Brain microvascular endothelial cell (primary cell): ENCODE results near the gene PEX10.
A peak's percentile ranks its signal among the peaks of the same experiment; 100 is the strongest.

Experiments used
- DNase-seq: peaks from one replicate; pipeline ENCODE4 v3.0.0-alpha.2; 2020
- H3K27ac ChIP-seq: fragments of 250-450 bp; sonication (Bioruptor Pico); 2 replicates; pipeline ENCODE4 v1.5.1; 2020; ENCODE audit warnings: mild to moderate bottlenecking, moderate library complexity
- H3K27me3 ChIP-seq: fragments of 250-450 bp; sonication (Bioruptor Pico); replicated peaks from 2 replicates; pipeline ENCODE4 v1.5.1; 2020; ENCODE audit warnings: mild to moderate bottlenecking
- H3K36me3 ChIP-seq: fragments of 250-450 bp; sonication (Bioruptor Pico); replicated peaks from 2 replicates; pipeline ENCODE4 v1.5.1; 2020; ENCODE audit warnings: mild to moderate bottlenecking
- H3K4me3 ChIP-seq: 2 replicates; pipeline ENCODE4 v1.5.1; 2011; ENCODE audit warnings: low read depth, mild to moderate bottlenecking, control low read depth, low read length, moderate library complexity
- in situ Hi-C: cut with HindIII; loops from 2 replicates; pipeline ENCODE4 v1.10.0; 2017; ENCODE audit warnings: low sequenced_read_pairs, low pct_ligation_motif_present
- TF ChIP-seq, protein P1 (sequence below): IDR thresholded peaks from 2 replicates; pipeline ENCODE4 v1.5.1; 2011; ENCODE audit warnings: low read depth, mild to moderate bottlenecking, moderate library complexity, low read length, control low read depth, inconsistent platforms; ENCODE audit errors: missing control alignments

The PEX10 gene

DNA sequence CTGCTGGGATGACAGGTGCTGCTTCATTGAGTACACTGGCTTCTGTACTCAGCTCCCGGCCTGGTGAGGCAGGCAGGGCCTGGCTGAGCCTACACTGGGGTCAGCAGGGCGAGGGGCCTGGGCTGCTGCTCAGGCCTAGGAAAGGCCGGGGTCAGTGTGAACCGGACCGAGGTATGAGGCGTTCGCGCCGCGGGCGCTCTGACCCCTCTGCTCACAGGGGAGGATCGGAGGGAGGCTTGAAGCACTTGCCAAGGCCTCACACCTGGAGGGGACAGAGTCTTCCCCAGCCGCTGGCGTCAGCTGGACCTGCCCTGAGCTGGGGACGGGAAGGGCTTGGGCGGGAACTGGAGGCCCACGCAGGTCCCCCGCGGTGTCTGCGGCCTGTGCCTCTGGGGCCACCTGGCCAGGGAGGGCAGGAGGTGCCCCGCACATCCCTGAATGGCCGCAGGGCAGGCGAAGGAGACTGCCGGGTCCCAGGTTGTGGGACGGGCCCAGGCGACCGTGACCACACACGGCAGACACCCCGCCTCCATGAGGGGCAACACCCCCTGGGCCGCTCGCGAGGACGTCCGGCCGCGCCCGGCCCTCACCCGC lies 466 bp downstream of the PEX10 start:
- TF ChIP-seq, protein P1, sequence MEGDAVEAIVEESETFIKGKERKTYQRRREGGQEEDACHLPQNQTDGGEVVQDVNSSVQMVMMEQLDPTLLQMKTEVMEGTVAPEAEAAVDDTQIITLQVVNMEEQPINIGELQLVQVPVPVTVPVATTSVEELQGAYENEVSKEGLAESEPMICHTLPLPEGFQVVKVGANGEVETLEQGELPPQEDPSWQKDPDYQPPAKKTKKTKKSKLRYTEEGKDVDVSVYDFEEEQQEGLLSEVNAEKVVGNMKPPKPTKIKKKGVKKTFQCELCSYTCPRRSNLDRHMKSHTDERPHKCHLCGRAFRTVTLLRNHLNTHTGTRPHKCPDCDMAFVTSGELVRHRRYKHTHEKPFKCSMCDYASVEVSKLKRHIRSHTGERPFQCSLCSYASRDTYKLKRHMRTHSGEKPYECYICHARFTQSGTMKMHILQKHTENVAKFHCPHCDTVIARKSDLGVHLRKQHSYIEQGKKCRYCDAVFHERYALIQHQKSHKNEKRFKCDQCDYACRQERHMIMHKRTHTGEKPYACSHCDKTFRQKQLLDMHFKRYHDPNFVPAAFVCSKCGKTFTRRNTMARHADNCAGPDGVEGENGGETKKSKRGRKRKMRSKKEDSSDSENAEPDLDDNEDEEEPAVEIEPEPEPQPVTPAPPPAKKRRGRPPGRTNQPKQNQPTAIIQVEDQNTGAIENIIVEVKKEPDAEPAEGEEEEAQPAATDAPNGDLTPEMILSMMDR, result no peak
- H3K4me3 ChIP-seq, result peak overlapping the region; percentile 84
- H3K36me3 ChIP-seq, result no peaks in the 10 kb centered on the region
- no peaks in the 10 kb centered on the region for H3K27me3 ChIP-seq
- peak overlapping the region; percentile 69 for H3K27ac ChIP-seq
- no peak for DNase-seq
- in situ Hi-C loops, result loop anchor here (25.0 kb wide), 1 partner anchor 100 kb away; no protein-coding TSS in a partner anchor

DNA sequence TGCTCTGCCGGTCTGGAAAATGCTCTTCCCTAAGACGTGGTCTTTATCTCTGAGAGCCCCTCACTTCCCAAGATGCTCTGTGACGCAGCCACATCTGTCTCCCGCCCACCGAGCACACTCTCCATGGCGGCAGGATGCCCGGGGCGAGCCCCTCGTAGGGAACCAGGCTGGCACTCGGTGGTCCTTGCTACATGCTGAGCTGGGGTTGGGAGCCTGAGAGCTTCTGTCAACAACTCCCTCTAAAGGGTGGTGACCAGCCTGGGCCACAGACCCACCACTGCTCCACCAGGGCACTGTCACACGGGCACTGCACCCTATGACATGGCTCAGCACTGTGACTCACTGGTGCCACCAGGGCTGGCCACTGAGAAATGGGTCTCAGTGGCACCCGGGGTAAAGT lies 2.6 kb downstream of the PEX10 start:
- Histone ChIP-seq H3K36me3 (peaks cover 6% of the 10 kb centered on the region), H3K27me3 (no peaks in the 10 kb centered on the region), H3K27ac (no peak overlapping the region), H3K4me3 (no peak overlapping the region)
- TF ChIP-seq, protein P1, result no peak
- DNase-seq, result no peak
- in situ Hi-C loops, result loop anchor here (25.0 kb wide), 1 partner anchor 103 kb away; no protein-coding TSS in a partner anchor

DNA sequence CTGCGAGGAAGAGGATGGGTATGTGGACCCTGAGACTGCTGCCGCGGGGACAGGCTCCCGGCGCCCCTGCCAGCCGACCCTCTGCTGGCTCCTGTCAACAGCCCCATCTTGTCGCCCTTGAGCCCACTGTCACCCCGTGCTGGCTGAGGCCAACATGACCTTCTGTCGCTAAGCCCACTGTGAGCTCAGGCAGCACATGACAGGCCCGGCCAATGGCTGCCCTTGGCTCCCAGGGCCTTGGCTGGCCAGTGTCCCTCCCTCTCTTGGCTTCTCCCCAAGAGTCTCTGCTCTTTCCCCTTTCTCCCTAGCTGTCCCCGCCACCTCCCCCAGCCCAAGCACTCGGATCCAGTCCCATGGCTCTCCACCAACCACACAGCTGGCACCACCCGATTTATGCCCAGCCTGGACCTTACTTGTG lies 3.5 kb downstream of the PEX10 start:
- DNase-seq, result no peak
- Histone ChIP-seq H3K4me3 (no peak overlapping the region), H3K27ac (no peak overlapping the region), H3K36me3 (peaks cover 15% of the 10 kb centered on the region), H3K27me3 (no peaks in the 10 kb centered on the region)
- TF ChIP-seq, protein P1, result no peak
- in situ Hi-C loops, result loop anchor here (25.0 kb wide), 1 partner anchor 103 kb away; no protein-coding TSS in a partner anchor

DNA sequence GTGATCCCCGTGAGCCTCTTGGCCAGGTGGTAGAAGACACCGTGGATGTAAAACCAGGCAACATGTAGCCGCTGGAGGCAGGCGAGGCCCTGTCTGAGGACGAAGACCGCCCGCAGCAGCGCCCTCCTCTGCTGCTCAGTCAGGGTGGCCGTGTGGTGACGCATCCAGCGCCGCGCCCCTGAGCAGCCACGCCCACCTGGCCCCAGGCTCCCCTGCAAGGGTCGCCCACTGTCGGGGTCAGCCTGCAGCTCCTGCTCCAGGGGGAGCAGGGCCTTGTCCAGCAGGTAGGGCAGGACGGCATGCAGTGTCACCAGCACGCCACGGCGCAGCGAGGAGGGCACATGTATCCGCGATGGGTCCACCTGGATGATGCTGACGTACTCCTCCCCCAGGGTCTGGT lies 3.9 kb downstream of the PEX10 start:
- in situ Hi-C loops, result loop anchor here (25.0 kb wide), 1 partner anchor 104 kb away; no protein-coding TSS in a partner anchor
- DNase-seq, result no peak
- TF ChIP-seq, protein P1, result no peak
- Histone ChIP-seq H3K4me3 (no peak overlapping the region), H3K36me3 (peaks cover 18% of the 10 kb centered on the region), H3K27ac (no peak overlapping the region), H3K27me3 (no peaks in the 10 kb centered on the region)

DNA sequence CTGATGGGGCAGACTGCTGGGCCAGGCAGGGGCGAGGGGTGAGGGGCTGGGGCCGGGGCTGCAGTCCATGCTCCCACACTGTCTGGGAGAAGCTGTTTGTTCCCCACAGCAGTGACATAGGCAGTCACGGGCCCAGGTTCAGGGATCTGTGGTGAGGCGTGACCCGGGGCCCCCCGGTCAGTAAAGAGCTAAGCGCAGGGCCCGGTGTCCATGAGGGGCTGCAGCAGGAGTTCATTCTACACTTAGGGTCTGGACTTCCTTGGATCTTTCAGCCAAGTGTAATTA lies 4.4 kb downstream of the PEX10 start:
- Histone ChIP-seq H3K4me3 (no peak overlapping the region), H3K27ac (no peak overlapping the region), H3K36me3 (peaks cover 23% of the 10 kb centered on the region), H3K27me3 (no peaks in the 10 kb centered on the region)
- TF ChIP-seq, protein P1, result no peak
- no peak for DNase-seq
- in situ Hi-C loops, result loop anchor here (25.0 kb wide), 1 partner anchor 104 kb away; no protein-coding TSS in a partner anchor
